Ovary (tissue), 3 donors: ENCODE data around the gene MAST4.

Experiments
- POLR2A ChIP-seq: fragments of 450-650 bp; IDR thresholded peaks from one replicate; pipeline ENCODE4 v1.6.1; 2017; ENCODE audit warnings: antibody characterized with exemption, mild to moderate bottlenecking, moderate library complexity
- TF ChIP-seq, protein P1 (sequence below), 3 donors: fragments of 450-650 bp in 2 of 3; fragments of 200-600 bp in 1 of 3; IDR thresholded peaks; one replicate each; pipeline versions ENCODE4 v1.5.1 to v1.8.0; 2016 to 2022; ENCODE audit warnings: antibody characterized with exemption in 3 of 3, mild to moderate bottlenecking in 1 of 3
- donor health status: DM: no; HTN: no; CAD: no.

DNA sequence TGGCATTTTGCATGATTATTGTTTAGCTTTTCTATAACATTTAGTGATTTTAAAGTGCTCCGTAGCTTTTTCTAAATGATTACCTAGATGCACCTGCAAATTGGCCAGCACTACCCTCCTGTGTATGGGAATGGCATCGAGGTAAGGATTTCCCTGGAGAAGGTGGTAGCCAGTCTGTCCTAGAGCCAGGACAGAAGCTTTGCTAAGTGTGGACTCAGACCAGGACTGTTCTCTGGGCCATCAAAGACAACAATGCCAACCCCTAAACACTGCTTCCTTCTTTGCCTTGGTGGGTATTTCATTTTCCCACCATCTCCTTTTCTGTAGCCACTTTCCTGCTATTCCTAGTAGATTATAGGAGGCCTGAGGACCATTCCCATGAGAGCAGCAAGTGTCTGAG, 547.4 kb downstream of the MAST4 start:
- TF ChIP-seq, protein P1, sequence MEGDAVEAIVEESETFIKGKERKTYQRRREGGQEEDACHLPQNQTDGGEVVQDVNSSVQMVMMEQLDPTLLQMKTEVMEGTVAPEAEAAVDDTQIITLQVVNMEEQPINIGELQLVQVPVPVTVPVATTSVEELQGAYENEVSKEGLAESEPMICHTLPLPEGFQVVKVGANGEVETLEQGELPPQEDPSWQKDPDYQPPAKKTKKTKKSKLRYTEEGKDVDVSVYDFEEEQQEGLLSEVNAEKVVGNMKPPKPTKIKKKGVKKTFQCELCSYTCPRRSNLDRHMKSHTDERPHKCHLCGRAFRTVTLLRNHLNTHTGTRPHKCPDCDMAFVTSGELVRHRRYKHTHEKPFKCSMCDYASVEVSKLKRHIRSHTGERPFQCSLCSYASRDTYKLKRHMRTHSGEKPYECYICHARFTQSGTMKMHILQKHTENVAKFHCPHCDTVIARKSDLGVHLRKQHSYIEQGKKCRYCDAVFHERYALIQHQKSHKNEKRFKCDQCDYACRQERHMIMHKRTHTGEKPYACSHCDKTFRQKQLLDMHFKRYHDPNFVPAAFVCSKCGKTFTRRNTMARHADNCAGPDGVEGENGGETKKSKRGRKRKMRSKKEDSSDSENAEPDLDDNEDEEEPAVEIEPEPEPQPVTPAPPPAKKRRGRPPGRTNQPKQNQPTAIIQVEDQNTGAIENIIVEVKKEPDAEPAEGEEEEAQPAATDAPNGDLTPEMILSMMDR (IDR thresholded peaks at IDR 0.05): no peak
- no peak for TF ChIP-seq POLR2A
